C4-2B (cell line): Measurements from ENCODE around the gene POLE2.
"Not testable (repeated sequence)": the region's sequence is repeated elsewhere in the genome, so short reads cannot be mapped to it uniquely, and the experiment has no call there.

Source experiments
- H3K27ac ChIP-seq: fragments of 450-650 bp; 2 replicates; pipeline ENCODE4 v1.5.1; 2017
- CTCF ChIP-seq: fragments of 450-650 bp; conservative IDR thresholded peaks from 2 replicates; pipeline ENCODE4 v1.5.1; 2017; ENCODE audit warnings: mild to moderate bottlenecking
- ZFX ChIP-seq: fragments of 450-650 bp; IDR thresholded peaks from 2 replicates; pipeline ENCODE4 v1.6.1; 2017

Gene POLE2

GRCh38 chr14:49703965-49704364, 16.0 kb upstream of the POLE2 start:
- H3K27ac ChIP-seq, result no peak overlapping the region
- no peak for TF ChIP-seq ZFX

DNA sequence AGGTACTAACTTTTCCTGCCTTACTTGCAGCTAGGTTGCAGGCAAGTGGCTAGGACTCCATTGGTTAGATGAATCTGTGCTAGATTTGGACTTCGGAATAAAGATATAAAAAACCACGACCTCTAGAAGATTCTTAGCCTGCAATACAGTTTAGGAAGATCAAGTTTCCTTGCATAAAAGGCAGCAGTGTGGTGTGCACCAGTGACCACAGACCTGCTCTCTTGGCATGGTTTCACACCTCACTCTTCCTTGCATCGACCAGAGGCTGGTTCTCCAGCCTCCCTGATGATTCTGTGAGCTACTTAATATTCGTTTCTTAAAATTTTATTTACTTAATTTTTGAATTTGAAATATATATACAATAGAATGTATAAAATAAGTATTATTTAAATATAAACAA, 14.7 kb upstream of the POLE2 start:
- no peak overlapping the region for H3K27ac ChIP-seq
- TF ChIP-seq ZFX (no peak), CTCF (no peak)

DNA sequence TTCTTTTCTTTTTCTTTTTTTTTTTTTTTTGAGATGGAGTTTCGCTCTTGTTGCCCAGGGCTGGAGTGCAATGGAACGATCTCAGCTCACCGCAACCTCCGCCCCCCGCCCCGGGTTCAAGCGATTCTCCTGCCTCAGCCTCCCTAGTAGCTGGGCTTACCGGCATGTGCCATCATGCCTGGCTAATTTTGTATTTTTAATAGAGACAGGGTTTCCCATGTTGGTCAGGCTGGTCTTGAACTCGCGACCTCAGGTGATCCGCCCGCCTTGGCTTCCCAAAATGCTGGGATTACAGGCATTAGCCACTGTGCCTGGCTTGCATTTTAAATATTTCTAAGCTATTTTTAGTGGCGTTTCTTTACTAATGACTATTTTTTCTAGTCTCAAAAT, 5.7 kb upstream of the POLE2 start:
- H3K27ac ChIP-seq, result not testable (repeated sequence)

DNA sequence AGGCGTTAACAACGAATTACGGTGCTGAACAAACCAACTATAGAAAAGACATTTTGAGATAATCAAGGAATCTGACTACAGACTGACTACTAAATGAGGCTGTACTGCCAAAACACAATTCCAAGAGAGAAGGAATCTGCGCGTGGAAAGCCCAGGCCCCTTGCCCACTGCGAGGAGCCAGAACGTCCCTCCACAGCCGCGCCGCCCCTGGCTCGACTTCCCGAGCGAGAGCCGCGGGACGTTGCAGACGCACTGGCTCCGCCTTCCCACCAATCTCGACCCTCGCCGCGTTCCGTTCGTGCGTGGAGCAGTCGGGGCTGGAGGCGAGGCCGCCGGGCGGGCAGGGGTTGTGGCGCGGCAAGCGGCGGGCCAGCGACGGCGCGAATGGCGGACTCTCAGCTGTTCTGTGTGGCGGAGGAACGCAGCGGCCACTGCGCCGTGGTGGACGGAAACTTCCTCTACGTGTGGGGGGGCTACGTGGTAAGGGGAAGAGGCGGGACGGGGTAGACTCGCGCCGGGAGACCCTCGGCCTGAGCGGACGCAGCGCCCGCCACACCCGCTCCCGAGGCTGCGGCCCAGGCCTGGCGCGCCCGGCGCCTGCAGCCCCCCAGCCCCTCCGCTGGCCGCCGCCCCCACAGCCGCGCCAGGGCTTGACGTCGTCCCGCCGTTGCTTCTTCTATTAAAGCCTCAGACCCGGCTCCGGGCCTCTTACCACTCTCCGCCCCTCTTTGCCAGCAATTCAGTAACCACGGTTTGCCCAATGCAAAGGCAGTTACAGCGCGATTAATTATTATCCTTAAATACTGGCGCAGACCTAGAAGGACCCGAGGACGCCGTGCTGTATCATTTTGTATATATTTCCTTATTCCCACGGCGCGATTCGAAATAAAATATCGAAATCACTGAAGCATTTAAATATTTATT, 5.1 kb upstream of the POLE2 start, which contains the start of gene KLHDC1:
Gene KLHDC1, plus strand, starts transcription at position 310 of the 924 bp plus-strand sequence. Its CDS starts 75 bp downstream, at position 385.
- TF ChIP-seq ZFX (no peak), CTCF (no peak)
- no peak within 1 kb of the TSS for H3K27ac ChIP-seq

DNA sequence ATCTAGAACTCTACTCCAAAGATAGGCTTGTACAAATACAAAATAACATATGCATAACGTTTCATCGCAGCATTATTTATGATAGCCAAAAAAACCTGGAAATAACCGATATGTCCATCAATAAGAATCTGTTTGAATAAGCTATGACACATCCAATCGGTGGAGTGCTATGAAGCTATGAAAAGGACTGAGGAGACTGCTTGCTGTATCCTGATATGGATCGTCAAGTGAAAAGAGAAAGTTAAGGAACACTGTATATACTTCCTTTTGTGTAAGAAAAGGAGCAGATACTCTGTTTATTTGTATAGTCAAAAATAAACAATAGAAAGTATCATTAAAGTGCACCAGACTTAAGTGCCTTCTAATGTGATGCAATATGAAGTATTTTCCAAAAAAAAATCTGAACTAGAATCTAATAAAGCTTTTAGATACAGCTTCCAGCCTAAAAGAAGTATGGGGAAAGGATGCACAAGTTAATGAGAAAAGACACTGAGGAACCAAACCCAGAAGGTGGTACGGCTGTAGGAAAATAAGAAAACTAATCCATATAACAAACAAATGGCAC, 4.3 kb upstream of the POLE2 start:
- TF ChIP-seq CTCF (no peak), ZFX (no peak)
- no peak overlapping the region for H3K27ac ChIP-seq

DNA sequence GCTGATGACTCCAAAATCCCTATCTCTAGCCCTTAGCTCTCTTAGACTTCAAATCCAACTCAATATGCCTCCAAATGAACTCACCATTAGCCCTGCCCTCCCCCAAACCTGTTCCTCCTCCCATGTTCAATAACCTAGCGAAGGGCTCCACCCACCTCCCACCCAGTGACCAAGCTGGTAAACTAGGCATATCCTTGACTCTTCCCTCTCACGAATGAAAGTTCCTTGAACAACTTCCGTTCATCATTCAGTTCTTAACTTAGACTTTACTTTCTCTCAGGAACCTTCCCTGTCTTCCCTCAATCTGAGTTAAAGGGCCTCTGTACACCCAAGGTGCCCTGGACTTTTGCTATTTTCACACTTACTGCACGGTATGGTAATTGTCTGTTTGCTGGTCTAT, 3.0 kb upstream of the POLE2 start:
- TF ChIP-seq ZFX (no peak), CTCF (no peak)
- H3K27ac ChIP-seq, result no peak overlapping the region

DNA sequence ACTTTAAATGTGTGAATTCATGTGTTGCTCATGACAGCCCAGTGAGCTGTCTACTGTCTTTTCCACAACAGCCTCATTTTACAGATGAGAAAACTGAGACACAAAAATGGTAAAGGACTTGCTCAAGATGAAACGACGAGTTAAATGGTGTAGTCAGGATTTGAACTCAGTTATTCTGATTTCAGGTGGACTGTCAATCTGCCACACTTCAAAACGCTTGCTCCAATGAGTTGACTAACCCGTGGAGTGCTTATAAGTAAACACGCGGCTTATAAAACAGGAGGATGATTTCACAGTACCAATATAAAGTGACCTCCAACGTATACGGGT, 652 bp upstream of the POLE2 start:
- H3K27ac ChIP-seq, result peak overlapping the region; percentile 80
- no peak for TF ChIP-seq CTCF
- TF ChIP-seq ZFX, result no peak

DNA sequence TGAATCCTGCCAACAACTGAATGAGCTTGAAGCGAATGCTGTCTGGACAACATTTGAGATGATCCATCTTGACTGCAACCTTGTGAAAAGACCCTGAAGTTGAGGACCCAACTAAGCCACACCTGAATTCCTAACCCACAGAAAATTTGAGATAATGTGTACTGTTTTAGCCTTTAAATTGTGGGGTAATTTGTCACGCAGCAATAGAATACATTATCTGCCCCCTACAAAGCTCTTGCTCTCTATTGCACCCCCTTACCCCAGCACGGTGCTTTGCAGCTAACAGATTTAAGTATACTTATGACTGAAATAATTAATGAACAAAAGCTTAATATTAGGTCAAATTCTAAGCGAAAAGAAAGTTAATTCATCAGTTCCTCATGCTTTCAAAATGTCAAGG, 1.6 kb downstream of the POLE2 start:
- TF ChIP-seq CTCF (no peak), ZFX (no peak)
- no peak overlapping the region for H3K27ac ChIP-seq
